Urothelium cell line (cell line): ENCODE measurements around the gene RBM18.
A peak's percentile ranks its signal among the peaks of the same experiment; 100 is the strongest.

ENCODE experiments used
- DNase-seq: peaks from one replicate; pipeline ENCODE4 v3.0.0; 2011; ENCODE audit warnings: low spot score, mixed read lengths
- FAIRE-seq: peaks from 2 replicates; lab custom pipeline; 2011; peaks lifted over from hg19 to GRCh38; lab: Jason Lieb, UNC

Gene RBM18

GRCh38 chr9:122261469-122261881 lies 3.2 kb downstream of the RBM18 start:
- DNase-seq = no peak
- FAIRE-seq = no peak

GRCh38 chr9:122258886-122259415 lies 5.7 kb downstream of the RBM18 start:
- FAIRE-seq (no peak), DNase-seq (no peak)

GRCh38 chr9:122256206-122256605 lies 8.4 kb downstream of the RBM18 start:
- FAIRE-seq = no peak

GRCh38 chr9:122254761-122255160 lies 9.9 kb downstream of the RBM18 start:
- no peak for DNase-seq
- FAIRE-seq = no peak

More at GRCh38 chr9:122256206-122256605, 8.4 kb downstream of the RBM18 start:
- DNase-seq = no peak

GRCh38 chr9:122252796-122253195 lies 11.8 kb downstream of the RBM18 start:
- DNase-seq (no peak), FAIRE-seq (no peak)

- DNase-seq (no peak), FAIRE-seq (no peak)
Measured at GRCh38 chr9:122251351-122251750, 13.3 kb downstream of the RBM18 start.

GRCh38 chr9:122248448-122248865 lies 16.2 kb downstream of the RBM18 start:
- DNase-seq (no peak), FAIRE-seq (no peak)

GRCh38 chr9:122246666-122247065 lies 18.0 kb downstream of the RBM18 start:
- DNase-seq (no peak), FAIRE-seq (no peak)

- no peak for FAIRE-seq
- DNase-seq = no peak
Measured at GRCh38 chr9:122244349-122244748, 20.3 kb downstream of the RBM18 start.

- no peak for FAIRE-seq
- no peak for DNase-seq
Measured at GRCh38 chr9:122239722-122240121, 24.9 kb downstream of the RBM18 start.

- FAIRE-seq (no peak), DNase-seq (no peak)
Measured at GRCh38 chr9:122236681-122237080, 28.0 kb downstream of the RBM18 start.

- FAIRE-seq = no peak
- DNase-seq = no peak
Measured at GRCh38 chr9:122234022-122234748, 30.5 kb downstream of the RBM18 start.

GRCh38 chr9:122232796-122233306 lies 31.8 kb downstream of the RBM18 start:
- DNase-seq = no peak
- no peak for FAIRE-seq

GRCh38 chr9:122229485-122229837 lies 35.2 kb downstream of the RBM18 start:
- FAIRE-seq (no peak), DNase-seq (no peak)

- FAIRE-seq (no peak), DNase-seq (peak; percentile 57)
Measured at GRCh38 chr9:122228568-122229484, 35.8 kb downstream of the RBM18 start, which contains the start of gene LHX6. LHX6 (minus strand) TSS chr9:122228957; CDS start chr9:122228740, 217 bp downstream.

- no peak for FAIRE-seq
- no peak for DNase-seq
Measured at GRCh38 chr9:122228191-122228567, 36.5 kb downstream of the RBM18 start.

- no peak for DNase-seq
Measured at GRCh38 chr9:122227575-122227900, 37.1 kb downstream of the RBM18 start.

GRCh38 chr9:122226758-122227574 lies 37.7 kb downstream of the RBM18 start:
- FAIRE-seq (no peak), DNase-seq (no peak)

More at GRCh38 chr9:122227575-122227900, 37.1 kb downstream of the RBM18 start:
- no peak for FAIRE-seq

GRCh38 chr9:122226142-122226757 lies 38.4 kb downstream of the RBM18 start:
- FAIRE-seq = no peak
- no peak for DNase-seq
